Amygdala (tissue), 56 donors: ENCODE results near the gene MINDY2.

Source experiments
- DNase-seq, 56 donors: peaks; one replicate each; lab custom pipeline; 2025; lab: John Stamatoyannopoulos, UW

Gene MINDY2

GRCh38 chr15:58770857-58771620, at the start of gene MINDY2:
Gene MINDY2 (plus strand): TSS chr15:58771302. CDS start chr15:58771396, 94 bp downstream.
- DNase-seq, result peak; percentile 60 to 99 (median 96)

DNA sequence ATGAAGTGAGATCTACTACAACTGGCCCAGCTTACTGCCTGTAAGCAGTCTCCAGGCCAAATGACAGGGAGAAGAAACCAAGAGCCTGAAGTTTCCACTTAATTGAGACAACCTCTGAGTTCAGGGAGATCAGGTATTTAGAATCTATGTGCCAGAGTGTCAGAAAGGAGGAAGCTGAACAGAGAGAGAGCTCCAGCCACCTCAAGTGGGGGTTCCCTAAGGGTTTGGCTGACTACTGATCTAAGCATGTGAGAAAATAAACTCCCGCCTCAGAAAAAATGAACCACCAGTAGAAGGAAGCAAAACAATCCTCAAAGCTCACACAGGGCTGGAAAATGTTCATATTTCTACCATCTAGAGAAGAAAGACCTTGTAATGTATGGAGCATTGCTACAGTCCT, 46.6 kb upstream of the MINDY2 start:
- DNase-seq, result no peak

DNA sequence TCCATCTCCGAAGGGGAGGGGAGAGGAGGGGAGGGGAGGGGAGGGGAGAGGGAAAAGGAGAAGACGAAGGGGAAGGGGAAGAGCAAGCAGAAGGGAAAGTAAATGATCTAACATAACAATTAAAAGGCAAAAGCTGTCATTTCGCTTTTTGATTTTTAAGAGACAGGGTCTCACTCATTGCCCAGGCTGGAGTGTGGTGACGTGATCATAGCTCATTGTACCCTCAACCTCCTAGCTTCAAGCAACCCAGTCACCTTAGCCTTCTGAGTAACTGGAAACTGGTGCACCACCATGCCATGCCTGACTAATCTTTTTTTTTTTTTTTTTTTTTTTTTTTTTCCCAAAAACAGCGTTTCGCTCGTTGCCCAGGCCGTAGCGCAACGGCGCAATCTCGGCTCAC, 44.2 kb upstream of the MINDY2 start:
- DNase-seq, result no peak

DNA sequence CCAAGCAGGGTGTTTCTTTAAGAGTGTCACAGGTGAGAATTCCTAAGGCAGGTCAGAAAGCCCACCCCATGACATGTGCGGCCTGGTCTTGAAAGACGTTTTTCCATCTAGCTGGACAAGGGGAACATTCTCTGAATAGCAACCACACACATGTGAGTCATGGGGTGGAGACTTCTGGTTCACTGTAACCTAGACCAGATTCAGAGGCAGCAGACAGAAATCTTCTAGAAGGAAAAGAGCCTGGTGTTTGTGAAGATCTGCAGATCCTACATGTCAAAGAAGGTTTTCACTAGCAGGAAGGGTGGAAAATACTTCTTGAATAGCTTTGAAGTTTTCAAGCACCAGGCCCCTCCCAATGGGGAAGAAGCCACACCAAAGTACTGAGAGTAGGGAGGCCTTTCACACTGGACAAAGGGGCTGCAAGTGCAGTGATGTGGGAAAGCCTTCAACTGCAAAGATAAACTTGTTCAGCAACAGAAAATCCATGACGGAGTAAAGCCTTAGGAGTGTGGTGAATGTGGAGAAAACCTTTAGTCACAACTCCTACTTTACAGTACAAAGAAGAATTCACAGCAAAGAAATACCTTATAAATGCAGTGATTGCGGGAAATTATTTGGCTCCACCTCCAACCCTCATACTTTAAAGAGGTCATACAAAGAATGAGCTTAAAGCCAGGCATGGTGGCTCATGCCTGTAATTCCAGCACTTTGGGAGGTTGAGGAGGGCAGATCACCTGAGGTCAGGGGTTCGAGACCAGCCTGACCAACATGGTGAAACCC, 39.2 kb upstream of the MINDY2 start:
- DNase-seq, result no peak

- DNase-seq, result no peak
These were observed 38.3 kb upstream of the MINDY2 start for GRCh38 chr15:58732625-58733363.

DNA sequence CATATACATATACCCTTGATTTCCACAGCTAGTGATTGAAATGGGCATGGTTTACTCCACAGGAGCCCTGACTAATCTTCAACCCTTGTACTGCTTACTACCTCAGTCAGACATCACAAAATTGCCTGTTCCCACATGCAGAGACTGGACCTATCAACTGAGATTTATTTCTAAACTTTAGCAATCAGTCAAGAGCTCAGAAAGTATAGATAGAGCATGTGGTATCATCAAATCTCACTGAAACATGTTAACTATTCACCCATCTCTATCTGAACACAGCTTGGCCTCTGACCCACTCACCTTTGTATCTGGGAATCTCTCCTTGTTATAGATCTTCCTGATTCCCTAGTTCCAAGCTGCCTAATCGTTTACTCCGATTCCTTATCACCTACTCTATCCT, 36.2 kb upstream of the MINDY2 start:
- no peak for DNase-seq

GRCh38 chr15:58736018-58736643, 35.0 kb upstream of the MINDY2 start:
- no peak for DNase-seq

DNA sequence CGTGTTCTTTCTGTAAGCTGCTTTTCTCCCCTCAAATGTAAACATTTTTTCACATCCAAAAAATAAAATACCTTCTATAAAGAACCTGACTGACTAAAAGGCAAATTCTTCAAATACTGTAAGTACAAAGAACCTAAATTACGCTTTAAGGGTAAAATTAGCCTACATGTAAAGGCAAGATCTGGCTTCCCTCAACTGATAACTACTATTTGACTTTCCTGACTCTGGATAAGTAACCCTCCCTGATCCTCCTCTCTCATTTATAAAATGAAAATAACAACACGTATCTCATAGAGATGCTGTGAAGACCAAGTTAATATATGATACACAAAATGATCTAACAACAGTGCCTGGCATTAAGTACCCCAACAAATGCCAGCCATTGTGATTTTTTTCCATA, 33.8 kb upstream of the MINDY2 start:
- DNase-seq, result no peak

DNA sequence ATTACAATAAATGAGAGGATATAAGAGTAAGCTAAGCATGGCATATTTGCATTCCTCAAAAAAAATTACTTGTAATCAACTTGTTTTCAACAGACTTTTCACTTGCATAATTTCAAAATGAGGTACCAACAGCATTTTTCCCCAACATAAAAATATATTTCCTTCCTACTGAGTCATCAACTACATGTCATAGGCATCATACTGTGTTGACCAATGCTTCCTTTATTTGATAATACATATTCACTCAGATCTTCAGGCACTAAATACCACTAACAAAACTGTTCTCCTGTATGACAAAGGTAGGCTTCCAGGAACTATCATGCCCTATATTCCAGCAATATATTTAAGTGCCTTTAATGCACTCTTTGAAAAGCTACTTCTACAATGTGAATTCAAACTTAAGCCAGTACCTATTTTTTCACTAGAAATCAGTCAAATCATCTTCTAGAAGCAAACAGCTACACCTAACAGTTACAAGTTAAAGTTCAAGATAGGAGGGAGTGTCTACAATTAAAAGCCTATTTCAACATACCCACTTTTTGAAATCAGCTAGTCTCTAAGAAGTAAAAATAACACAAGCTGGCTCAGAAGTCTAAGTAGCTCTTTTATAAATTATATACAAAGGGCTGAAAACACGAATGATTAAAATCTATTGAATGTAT, 32.9 kb upstream of the MINDY2 start:
- DNase-seq, result no peak

DNA sequence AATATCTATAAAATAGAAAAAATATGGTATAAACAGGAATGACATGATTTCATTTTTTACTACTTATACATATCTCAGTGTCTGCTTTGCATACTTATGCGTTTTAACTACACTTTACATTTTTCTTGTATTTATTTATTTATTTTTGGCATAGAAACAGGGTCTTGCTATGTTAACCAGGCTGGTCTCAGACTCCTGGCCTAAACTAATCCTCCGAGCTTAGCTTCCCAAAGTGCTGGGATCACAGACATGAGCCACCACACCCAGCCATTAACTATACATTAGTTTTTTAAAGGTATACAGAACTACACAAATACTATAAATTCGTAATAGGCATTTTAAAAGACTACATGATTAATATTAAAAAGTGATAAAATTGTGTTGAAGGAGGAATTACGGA, 30.7 kb upstream of the MINDY2 start:
- DNase-seq, result no peak

DNA sequence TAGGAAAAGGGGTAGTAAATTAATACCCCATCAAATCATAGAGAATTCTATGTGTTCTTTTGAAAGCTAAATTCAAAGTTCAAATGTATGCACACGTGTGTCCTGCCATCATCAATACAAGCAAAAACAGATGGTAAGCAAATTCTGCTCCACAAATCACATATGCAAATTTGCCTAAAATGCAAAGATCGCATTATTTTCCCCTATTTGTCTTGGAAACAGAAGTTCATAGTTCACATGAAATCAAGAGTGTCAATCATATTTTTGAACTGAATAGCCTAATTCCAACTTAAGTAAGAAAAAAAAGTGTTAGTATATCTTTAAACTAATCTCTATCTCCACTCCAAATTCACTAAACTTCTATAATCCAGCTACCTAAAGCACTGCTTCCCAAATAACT, 30.1 kb upstream of the MINDY2 start:
- no peak for DNase-seq

DNA sequence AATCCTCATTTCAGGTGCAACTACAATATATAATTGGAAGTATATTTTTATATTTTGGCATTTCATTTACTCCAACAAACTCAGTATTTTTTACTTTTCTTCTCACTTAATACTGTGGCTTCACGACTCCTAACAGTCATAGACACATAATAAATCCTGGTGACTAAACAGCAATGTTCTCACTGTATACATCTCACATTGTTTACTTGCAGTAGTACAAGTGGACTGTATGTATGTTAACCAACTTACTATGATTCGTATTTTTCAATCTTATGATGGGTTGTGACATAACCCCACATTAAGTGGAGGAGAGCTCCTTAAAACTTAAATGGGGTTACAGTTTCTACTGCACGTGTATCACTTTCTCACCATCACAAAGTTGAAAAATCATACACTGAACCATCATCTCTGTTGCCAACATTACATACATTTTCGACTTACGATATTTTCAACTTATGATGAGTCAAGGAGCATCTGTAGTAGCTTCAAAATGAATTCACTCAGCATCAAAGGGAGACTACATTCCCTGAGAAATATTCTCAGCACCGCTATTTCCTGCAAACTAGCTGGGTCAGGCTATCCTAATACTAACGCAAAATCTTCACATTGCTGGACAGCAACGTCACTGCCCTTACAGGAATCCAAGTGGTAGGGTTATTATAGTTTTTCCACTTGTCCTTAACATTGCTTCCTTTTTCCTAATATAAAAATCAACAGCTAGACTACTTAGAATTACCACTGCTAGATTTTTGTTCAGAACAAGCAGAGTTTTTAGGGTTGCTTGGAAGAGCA, 28.9 kb upstream of the MINDY2 start:
- DNase-seq, result no peak

- DNase-seq, result no peak
These were observed 28.1 kb upstream of the MINDY2 start for GRCh38 chr15:58742819-58743502.

DNA sequence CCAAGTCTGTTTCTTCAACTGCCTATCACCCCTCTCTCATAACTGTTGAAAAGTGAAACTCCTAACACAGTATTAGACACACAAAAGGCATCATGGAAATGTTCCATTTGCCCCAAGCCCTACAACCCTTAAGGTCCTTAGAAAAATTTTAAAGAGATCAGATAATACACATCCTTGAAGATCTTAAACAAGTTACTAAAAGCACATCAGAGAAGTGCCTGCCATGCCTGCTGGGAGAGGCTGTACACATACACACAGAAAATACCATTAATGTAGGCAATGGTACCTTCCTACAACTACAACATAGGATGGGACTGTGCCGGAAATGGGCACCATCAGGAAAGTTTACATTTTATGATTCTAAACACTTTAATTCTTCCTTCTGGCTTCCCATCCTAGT, 24.9 kb upstream of the MINDY2 start:
- no peak for DNase-seq

DNA sequence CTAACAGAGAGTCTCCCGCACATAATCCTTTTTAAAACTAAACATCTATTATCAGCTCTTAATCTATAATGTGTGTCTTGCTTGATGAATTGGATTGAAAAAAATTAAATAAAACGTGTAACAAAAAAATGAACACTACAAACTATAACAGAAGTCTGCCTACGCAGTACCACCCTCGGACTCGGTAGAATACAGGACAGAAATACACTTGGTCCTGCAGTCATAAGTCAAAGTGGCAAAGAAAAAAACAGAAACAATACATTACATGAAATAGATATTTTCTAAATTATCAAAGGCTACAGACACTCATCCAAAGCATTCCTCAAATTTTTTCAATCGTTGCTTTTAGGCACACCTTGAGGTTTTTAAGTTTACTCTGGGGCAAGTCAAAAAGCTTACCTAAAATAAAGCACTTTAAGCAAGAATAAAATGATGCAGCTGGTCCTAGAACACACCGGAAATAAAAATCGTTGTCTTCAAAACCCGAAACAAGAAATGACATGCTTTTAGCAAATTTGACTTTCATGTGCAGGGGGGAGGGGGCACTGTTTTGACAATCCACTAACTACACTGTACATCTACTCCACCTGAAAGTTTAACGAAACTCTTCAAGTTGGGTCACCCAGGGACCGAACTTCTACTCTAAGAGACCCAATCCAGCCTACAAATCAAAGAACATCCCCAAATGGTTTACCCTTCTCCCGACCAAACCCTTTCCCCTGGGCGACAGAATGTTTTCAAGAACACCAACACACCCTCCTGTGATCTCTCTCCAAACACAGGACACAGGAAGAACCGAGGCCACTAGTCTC, 22.9 kb upstream of the MINDY2 start:
- no peak for DNase-seq

GRCh38 chr15:58748852-58749531, 22.1 kb upstream of the MINDY2 start:
- DNase-seq, result peak in 42 of 56 donors; percentile 8 to 72 (median 40)
